ENCODE data around the gene RNF187.

DNA sequence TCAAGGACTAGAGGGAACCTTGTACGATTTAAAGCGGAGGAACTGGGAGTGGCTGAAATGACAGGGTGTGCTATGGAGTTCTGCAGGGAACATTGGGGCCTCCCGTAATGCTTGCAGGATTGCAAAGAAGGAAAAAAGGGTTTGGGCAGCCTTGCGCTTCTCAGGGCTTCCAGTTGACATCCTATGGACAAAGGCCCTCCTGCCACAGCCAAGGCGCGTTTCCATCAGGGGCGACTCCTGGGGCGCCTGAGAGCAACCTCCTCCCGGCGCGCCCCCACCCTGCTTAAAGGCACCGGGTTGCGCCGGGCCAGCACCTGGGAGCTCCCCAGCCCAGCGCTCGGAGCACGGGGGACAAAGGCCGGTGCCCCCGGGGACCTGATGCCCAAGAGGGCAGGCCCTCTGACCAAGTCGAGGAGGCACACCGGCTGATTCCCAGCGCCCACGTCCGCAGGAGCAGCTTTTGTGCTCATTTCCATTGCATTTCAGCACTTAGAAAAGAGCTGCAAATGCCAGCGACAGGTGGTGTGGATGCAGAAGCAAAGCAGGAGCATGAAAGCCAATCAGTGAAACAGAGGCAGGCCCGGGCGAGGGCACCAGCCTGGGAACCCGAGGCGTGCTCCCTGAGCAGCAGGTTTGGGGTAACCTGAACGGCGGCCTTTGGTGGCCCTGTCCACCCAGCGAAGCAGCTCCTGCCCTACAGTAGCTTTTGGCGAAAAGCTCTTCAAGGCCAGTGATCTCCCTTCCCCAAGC, 17.6 kb upstream of the RNF187 start:
- no peak for TF ChIP-seq GLIS3 (CRISPR knock-in tag; IDR thresholded peaks at IDR 0.05)
- no peak for TF ChIP-seq TCF4 (CRISPR knock-in tag; IDR thresholded peaks at IDR 0.05; ENCODE audit: borderline replicate concordance)
- TF ChIP-seq ZNF8 (CRISPR knock-in tag; IDR thresholded peaks at IDR 0.05) = no peak
- TF ChIP-seq PATZ1 (CRISPR knock-in tag; IDR thresholded peaks at IDR 0.05; ENCODE audit: borderline replicate concordance) = no peak
- no peak for TF ChIP-seq ARNTL (CRISPR knock-in tag; IDR thresholded peaks at IDR 0.05; ENCODE audit: borderline replicate concordance, low read depth)
- TF ChIP-seq, protein P1, sequence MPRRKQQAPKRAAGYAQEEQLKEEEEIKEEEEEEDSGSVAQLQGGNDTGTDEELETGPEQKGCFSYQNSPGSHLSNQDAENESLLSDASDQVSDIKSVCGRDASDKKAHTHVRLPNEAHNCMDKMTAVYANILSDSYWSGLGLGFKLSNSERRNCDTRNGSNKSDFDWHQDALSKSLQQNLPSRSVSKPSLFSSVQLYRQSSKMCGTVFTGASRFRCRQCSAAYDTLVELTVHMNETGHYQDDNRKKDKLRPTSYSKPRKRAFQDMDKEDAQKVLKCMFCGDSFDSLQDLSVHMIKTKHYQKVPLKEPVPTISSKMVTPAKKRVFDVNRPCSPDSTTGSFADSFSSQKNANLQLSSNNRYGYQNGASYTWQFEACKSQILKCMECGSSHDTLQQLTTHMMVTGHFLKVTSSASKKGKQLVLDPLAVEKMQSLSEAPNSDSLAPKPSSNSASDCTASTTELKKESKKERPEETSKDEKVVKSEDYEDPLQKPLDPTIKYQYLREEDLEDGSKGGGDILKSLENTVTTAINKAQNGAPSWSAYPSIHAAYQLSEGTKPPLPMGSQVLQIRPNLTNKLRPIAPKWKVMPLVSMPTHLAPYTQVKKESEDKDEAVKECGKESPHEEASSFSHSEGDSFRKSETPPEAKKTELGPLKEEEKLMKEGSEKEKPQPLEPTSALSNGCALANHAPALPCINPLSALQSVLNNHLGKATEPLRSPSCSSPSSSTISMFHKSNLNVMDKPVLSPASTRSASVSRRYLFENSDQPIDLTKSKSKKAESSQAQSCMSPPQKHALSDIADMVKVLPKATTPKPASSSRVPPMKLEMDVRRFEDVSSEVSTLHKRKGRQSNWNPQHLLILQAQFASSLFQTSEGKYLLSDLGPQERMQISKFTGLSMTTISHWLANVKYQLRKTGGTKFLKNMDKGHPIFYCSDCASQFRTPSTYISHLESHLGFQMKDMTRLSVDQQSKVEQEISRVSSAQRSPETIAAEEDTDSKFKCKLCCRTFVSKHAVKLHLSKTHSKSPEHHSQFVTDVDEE (CRISPR knock-in tag; IDR thresholded peaks at IDR 0.05) = no peak
- TF ChIP-seq, protein P2, sequence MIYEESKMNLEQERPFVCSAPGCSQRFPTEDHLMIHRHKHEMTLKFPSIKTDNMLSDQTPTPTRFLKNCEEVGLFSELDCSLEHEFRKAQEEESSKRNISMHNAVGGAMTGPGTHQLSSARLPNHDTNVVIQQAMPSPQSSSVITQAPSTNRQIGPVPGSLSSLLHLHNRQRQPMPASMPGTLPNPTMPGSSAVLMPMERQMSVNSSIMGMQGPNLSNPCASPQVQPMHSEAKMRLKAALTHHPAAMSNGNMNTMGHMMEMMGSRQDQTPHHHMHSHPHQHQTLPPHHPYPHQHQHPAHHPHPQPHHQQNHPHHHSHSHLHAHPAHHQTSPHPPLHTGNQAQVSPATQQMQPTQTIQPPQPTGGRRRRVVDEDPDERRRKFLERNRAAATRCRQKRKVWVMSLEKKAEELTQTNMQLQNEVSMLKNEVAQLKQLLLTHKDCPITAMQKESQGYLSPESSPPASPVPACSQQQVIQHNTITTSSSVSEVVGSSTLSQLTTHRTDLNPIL (CRISPR knock-in tag; IDR thresholded peaks at IDR 0.05; ENCODE audit: low read depth) = no peak
- TF ChIP-seq CSDC2 (CRISPR knock-in tag; IDR thresholded peaks at IDR 0.05) = no peak
- TF ChIP-seq RARB (CRISPR knock-in tag; IDR thresholded peaks at IDR 0.05) = no peak
- TF ChIP-seq ZFP3 (CRISPR knock-in tag; IDR thresholded peaks at IDR 0.05) = no peak
- TF ChIP-seq PPARA (CRISPR knock-in tag; IDR thresholded peaks at IDR 0.05; ENCODE audit: borderline replicate concordance) = no peak
- no peak for TF ChIP-seq CSRNP3 (CRISPR knock-in tag; IDR thresholded peaks at IDR 0.05)
- no peak for TF ChIP-seq BACH2 (CRISPR knock-in tag; IDR thresholded peaks at IDR 0.05; ENCODE audit: borderline replicate concordance)
- TF ChIP-seq TOX (CRISPR knock-in tag; IDR thresholded peaks at IDR 0.05; ENCODE audit: borderline replicate concordance) = no peak

All from SK-N-SH treated with all-trans-retinoic acid at 6 μM for 48 hours (cell line).